ENCODE results near the gene GABPB2. TPM values are rescaled to one million over a fixed set of nuclear protein-coding genes. Genes with fewer than 3 reads are reported as not detected.

GABPB2 gene
- total RNA-seq = 15.3 and 28.5 TPM in 2 replicates

GRCh38 chr1:151070474-151071276 lies at the start of gene GABPB2:
Gene GABPB2, plus strand, starts transcription at chr1:151070761. Its CDS starts 17,429 bp downstream, at chr1:151088190.

GRCh38 chr1:151036356-151036755 lies 34.2 kb upstream of the GABPB2 start, which contains the start of gene BNIPL:
Gene BNIPL, plus strand, starts transcription at chr1:151036586. Its CDS starts 140 bp downstream, at chr1:151036726.

GRCh38 chr1:151047591-151047924 lies 23.0 kb upstream of the GABPB2 start, which contains the start of gene C1orf56:
Gene C1orf56, plus strand, starts transcription at chr1:151047751. Its CDS starts 97 bp downstream, at chr1:151047848.

GRCh38 chr1:151059109-151060006 lies 11.2 kb upstream of the GABPB2 start, which contains the start of gene CDC42SE1:
Gene CDC42SE1, minus strand, starts transcription at chr1:151059622. Its CDS starts 3,892 bp downstream, at chr1:151055730.

GRCh38 chr1:151060007-151060656 lies 10.4 kb upstream of the GABPB2 start, which contains the start of gene MLLT11:
Gene MLLT11, plus strand, starts transcription at chr1:151060397. Its CDS starts 6,828 bp downstream, at chr1:151067225.

GRCh38 chr1:151146412-151147131 lies 76.0 kb downstream of the GABPB2 start, which contains the start of gene SEMA6C:
Gene SEMA6C, minus strand, starts transcription at chr1:151146631. Its CDS starts 4,010 bp downstream, at chr1:151142621.

GRCh38 chr1:151156515-151156819 lies 85.9 kb downstream of the GABPB2 start, which contains the start of gene TNFAIP8L2:
Gene TNFAIP8L2, plus strand, starts transcription at chr1:151156649. Its CDS starts 2,049 bp downstream, at chr1:151158698.

GRCh38 chr1:151165738-151166504 lies 95.4 kb downstream of the GABPB2 start, which contains the start of the genes LYSMD1 and SCNM1:
Gene LYSMD1, minus strand, starts transcription at chr1:151165902. Its CDS starts 644 bp downstream, at chr1:151165258.
Gene SCNM1, plus strand, starts transcription at chr1:151166144. Its CDS starts 9 bp downstream, at chr1:151166153.

Other genes with a start within 250 kb of the GABPB2 start
- gene ARNT, start 194.2 kb upstream of the GABPB2 start, total RNA-seq = 32.4 and 33.3 TPM in 2 replicates
- gene CTXND2, start 183.6 kb upstream of the GABPB2 start, total RNA-seq = 0.16 TPM in 1 of 2 replicates, not detected in the other
- gene SETDB1, start 144.4 kb upstream of the GABPB2 start, total RNA-seq = 25.7 and 33.0 TPM in 2 replicates
- gene CERS2, start 95.9 kb upstream of the GABPB2 start, total RNA-seq = 86.2 and 93.6 TPM in 2 replicates
- 0.63 TPM in 1 of 2 replicates, not detected in the other for gene ANXA9, start 88.5 kb upstream of the GABPB2 start, total RNA-seq
- 11.3 and 21.5 TPM in 2 replicates for gene MINDY1, start 63.9 kb upstream of the GABPB2 start, total RNA-seq
- 3.2 and 5.5 TPM in 2 replicates for gene PRUNE1, start 62.3 kb upstream of the GABPB2 start, total RNA-seq
- 0.16 and 0.26 TPM in 2 replicates for gene BNIPL, start 34.2 kb upstream of the GABPB2 start, total RNA-seq
- 1.0 and 1.4 TPM in 2 replicates for gene C1orf56, start 23.0 kb upstream of the GABPB2 start, total RNA-seq
- 23.6 and 24.7 TPM in 2 replicates for gene CDC42SE1, start 11.1 kb upstream of the GABPB2 start, total RNA-seq
- 1.5 and 2.7 TPM in 2 replicates for gene MLLT11, start 10.4 kb upstream of the GABPB2 start, total RNA-seq
- 0.63 and 1.7 TPM in 2 replicates for gene SEMA6C, start 75.9 kb downstream of the GABPB2 start, total RNA-seq
- gene TNFAIP8L2, start 85.9 kb downstream of the GABPB2 start, total RNA-seq = not detected in 2 replicates
- gene LYSMD1, start 95.1 kb downstream of the GABPB2 start, total RNA-seq = 5.0 and 6.8 TPM in 2 replicates
- gene SCNM1, start 95.4 kb downstream of the GABPB2 start, total RNA-seq = 21.8 and 22.8 TPM in 2 replicates
- gene TMOD4, start 105.2 kb downstream of the GABPB2 start, total RNA-seq = not detected in 2 replicates
- 42.6 and 51.0 TPM in 2 replicates for gene VPS72, start 119.4 kb downstream of the GABPB2 start, total RNA-seq
- gene PIP5K1A, start 127.8 kb downstream of the GABPB2 start, total RNA-seq = 38.6 and 46.5 TPM in 2 replicates
- 342 and 409 TPM in 2 replicates for gene PSMD4, start 184.0 kb downstream of the GABPB2 start, total RNA-seq
- gene ZNF687, start 211.5 kb downstream of the GABPB2 start, total RNA-seq = 7.3 and 9.0 TPM in 2 replicates

Measured in bronchial smooth muscle cell (primary cell).